ENCODE data around the gene SRA1.
"Not testable (repeated sequence)": the region's sequence is repeated elsewhere in the genome, so short reads cannot be mapped to it uniquely, and the experiment has no call there.

DNA sequence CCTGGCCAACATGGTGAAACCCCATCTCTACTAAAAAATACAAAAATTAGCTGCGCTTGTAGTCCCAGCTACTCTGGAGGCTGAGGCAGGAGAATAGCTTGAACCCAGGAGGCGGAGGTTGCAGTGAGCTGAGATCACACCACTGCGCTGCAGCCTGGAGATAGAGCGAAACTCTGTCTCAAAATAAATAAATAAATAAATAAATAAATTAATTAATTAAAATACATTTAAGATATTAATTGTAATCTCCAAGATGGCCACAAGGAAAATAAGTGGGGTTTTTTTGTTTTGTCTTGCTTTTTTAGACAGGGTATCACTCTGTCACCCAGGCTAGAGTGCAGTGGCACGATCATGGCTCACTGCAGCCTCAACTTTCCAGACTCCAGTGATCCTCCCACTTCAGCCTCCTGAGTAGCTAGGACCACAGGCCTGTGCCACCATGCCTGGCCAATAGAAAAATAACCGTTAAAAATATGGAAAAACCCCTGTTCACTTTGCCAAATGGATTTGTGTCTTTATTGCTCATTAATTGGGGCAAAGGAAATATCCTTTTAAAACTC lies 22.0 kb upstream of the SRA1 start:
- TF ChIP-seq, protein P1, sequence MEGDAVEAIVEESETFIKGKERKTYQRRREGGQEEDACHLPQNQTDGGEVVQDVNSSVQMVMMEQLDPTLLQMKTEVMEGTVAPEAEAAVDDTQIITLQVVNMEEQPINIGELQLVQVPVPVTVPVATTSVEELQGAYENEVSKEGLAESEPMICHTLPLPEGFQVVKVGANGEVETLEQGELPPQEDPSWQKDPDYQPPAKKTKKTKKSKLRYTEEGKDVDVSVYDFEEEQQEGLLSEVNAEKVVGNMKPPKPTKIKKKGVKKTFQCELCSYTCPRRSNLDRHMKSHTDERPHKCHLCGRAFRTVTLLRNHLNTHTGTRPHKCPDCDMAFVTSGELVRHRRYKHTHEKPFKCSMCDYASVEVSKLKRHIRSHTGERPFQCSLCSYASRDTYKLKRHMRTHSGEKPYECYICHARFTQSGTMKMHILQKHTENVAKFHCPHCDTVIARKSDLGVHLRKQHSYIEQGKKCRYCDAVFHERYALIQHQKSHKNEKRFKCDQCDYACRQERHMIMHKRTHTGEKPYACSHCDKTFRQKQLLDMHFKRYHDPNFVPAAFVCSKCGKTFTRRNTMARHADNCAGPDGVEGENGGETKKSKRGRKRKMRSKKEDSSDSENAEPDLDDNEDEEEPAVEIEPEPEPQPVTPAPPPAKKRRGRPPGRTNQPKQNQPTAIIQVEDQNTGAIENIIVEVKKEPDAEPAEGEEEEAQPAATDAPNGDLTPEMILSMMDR (IDR thresholded peaks at IDR 0.05; ENCODE audit: low read depth, low read length): not testable (repeated sequence)
- not testable (repeated sequence) for TF ChIP-seq EZH2phosphoT487 (IDR thresholded peaks at IDR 0.05; ENCODE audit: low read depth)

Measured in OCI-LY3 (cell line).